GM21447 (cell line): ENCODE results near the gene CSKMT.
"Not testable (repeated sequence)": the region's sequence is repeated elsewhere in the genome, so short reads cannot be mapped to it uniquely, and the experiment has no call there.

Experiments used
- ATAC-seq: cut with Tn5 transposase; IDR thresholded peaks from one replicate; pipeline ENCODE4 v1.9.1; 2021; ENCODE audit not compliant: unreplicated experiment

Gene CSKMT

DNA sequence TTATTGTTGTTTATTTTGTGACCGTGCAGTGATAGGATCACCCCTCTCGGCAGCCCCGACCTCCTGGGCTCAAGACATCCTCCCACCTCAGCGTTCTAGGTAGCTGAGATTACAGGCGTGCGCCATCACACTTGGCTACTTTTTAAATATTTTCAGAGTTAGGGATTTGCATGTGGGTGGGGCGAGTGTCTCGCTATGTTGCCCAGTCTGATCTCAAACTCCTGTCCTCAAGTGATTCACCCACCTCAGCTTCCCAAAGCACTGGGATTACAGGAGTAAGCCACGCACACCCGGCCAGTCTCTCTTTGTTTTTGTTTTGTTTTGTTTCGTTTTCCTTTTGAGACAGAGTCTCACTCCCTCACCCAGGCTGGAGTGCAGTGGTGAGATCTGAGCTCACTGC is 10.8 kb upstream of the CSKMT start:
- ATAC-seq: no peak

GRCh38 chr11:62656796-62657429 is 8.2 kb upstream of the CSKMT start:
- ATAC-seq: no peak

GRCh38 chr11:62664405-62665074 is 572 bp upstream of the CSKMT start:
- ATAC-seq: peak; percentile 28

GRCh38 chr11:62665599-62666258 is 617 bp downstream of the CSKMT start:
- peak; percentile 22 for ATAC-seq

GRCh38 chr11:62666259-62666926 is 1.3 kb downstream of the CSKMT start:
- ATAC-seq: no peak

- ATAC-seq: no peak
Observed at GRCh38 chr11:62667460-62667859, 2.3 kb downstream of the CSKMT start.

GRCh38 chr11:62669420-62670161 is 4.5 kb downstream of the CSKMT start:
- no peak for ATAC-seq

DNA sequence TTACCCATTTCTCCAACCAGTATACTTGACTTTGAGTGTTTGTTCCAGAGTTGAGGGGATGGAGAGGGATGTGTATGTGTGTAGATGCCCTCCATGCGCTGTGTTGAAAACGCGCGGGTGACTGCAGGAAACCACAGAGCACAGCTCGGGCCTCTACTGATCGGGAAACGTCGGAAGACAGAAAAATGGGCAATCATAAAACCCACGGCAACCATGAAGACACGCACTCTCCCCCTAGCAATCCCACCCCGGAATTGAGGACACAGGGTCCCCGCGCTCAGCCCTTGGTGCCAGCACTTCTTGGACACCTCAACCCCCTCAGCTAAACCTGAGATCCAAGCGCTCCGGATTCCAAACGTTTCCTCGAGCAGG is 6.1 kb downstream of the CSKMT start:
- peak; percentile 6 for ATAC-seq

GRCh38 chr11:62671608-62672389 is 6.7 kb downstream of the CSKMT start, which contains the start of the genes LBHD1 and UQCC3:
TSS of gene LBHD1 (minus strand) at chr11:62672267. CDS start at chr11:62670031, 2,236 bp downstream.
TSS of gene UQCC3 (plus strand) at chr11:62671673. CDS start at chr11:62671746, 73 bp downstream.
- ATAC-seq: peak; percentile 55

- ATAC-seq: no peak
Observed at GRCh38 chr11:62673196-62673525, 8.0 kb downstream of the CSKMT start.

DNA sequence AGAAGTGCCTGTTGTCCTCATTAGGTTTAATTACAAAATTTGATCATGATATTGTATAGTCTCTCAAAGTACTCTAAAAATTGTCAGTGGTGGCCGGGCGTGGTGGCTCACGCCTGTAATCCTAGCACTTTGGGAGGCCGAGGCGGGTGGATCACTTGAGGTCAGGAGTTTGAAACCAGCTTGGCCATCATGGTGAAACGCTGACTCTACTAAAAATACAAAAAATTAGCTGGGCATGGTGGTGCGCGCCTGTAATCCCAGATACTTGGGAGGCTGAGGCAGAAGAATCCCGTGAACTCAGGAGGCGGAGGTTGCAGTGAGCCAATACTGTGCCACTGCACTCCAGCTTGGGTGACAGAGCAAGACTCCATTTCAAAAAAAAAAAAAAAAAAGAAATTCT is 10.3 kb downstream of the CSKMT start:
- not testable (repeated sequence) for ATAC-seq

- no peak for ATAC-seq
Observed at GRCh38 chr11:62676698-62677097, 11.6 kb downstream of the CSKMT start.

DNA sequence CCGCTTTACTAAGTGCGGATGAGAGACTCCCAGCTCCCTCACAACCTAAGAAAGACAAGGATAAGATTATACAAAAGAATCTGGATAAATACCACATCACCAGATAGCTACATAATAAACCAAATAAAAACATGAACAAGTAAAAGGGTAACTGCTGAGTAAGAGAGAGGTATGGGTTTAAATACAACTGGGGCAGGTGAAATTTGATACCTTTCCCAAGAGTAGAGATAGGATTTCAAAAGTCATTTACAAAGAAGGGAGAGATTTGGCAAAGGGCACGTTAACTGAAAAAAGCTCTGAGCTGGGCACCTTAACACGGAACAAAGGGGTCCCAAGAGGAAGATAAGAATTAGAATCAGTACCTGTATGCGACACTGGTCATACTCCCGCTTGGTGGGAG is 12.0 kb downstream of the CSKMT start:
- ATAC-seq: no peak

DNA sequence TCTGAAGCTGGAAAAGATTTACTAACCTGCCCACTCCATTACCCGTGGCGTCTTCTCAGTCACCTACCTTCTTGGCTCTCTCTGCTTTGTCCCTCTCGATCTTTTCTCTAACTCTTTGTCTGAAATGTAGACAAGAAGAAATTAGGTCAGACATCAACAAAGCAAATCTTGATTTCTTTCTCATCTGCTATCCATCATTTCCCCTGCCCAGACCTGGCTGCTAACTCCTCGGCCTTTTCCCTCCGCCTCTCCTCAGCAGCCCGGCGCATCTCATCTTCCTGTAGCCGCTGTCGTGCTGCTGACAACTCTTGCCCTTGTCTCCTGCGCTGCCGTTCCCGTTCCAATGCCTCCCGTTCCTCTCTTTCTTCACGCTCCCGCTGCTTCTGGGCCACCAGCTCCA is 12.6 kb downstream of the CSKMT start:
- ATAC-seq: no peak

DNA sequence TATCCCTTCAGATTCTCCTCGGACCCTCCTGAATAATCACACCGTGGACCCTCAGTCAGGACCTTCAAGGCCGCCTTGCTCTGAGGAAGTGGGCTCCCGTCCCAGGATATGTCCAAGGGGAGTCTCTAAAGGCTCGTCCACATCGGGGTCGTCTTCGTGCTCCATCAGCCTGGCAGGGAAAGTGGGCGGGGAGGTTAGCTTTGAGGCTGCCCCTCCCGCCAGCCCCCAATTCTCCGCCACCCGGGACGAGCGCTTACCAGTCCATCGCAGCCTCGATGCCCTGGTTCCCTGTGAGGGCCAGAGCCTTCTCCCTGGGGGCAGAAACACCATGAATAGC is 13.3 kb downstream of the CSKMT start:
- no peak for ATAC-seq

DNA sequence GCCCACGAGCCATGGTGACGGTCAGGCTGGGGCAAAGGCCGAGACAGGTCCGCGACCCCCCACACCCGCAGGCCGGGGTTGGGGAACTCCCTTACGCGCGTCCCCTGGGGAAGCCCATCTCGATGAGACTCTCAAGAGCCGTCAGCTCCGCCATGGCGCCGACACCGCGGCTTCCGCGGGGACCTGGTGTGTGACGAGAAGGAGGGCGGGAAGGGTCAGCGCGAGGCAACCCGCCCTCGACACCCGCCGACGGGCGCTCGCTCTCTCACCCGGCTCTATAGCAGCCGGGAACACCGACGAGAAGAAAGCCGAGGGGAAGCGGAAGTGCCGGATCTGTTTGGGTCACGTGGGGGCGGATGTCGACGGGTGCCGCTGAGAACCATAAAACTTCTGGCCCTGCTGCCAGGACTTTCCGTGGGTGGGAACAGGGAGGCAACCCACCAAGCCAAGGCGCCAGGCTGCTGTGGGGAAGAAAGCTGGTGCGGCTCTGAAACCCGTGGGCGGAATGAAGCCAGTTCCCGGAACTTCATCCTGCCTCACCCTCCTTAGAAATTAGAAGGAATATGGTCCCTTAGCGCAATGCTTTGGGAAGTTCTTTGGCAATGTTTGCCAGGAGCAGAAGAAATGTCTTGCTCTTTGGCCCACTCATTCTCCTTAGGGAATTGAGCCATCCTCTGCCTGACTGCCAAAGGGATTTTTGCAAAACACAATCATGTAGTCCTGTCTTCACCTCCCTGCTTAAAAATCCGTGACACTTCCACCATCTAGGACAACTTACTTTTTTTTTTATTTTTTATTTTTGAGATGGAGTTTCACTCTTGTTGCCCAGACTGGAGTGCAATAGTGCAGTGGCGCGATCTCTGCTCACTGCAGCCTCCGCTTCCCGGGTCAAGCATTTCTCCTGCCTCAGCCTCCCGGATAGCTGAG is 13.9 kb downstream of the CSKMT start, which contains the start of gene UBXN1:
TSS of gene UBXN1 (minus strand) at position 304 of the 927 bp plus-strand sequence. CDS start at position 154, 150 bp downstream.
- ATAC-seq: peak; percentile 71

DNA sequence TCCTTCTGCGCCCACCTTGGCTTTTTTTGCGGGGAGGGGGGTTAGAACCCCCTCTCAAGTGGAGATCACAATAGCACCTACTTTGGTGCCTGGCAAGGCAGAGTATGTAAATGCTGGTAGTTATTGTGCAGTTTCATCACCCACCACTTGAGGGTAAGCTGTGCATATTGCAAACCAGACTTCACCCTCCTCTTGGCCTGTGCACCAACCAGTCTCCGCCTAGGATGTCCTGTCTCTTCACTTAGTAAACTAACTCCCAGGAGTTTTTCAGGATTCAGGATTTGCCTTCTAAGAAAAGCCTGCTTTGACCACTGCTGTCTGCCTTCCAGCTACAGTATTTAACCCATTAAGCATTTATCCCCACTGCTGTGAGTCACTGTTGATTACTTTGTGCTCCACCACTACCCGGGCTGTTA is 15.7 kb downstream of the CSKMT start:
- peak; percentile 51 for ATAC-seq

GRCh38 chr11:62682518-62682917 is 17.4 kb downstream of the CSKMT start:
- ATAC-seq: no peak
